Peyer's patch (tissue), 4 donors: ENCODE measurements around the gene LCN9.

ENCODE experiments used
- POLR2A ChIP-seq, 2 donors: fragments of 450-650 bp; IDR thresholded peaks; one replicate each; pipeline ENCODE4 v1.5.1; 2017; ENCODE audit warnings: antibody characterized with exemption in 2 of 2, mild to moderate bottlenecking in 2 of 2, moderate library complexity in 2 of 2
- TF ChIP-seq, protein P1 (sequence below), 6 experiments: fragments of 450-650 bp in 4 of 6; fragments of 200-600 bp in 2 of 6; sonication (generic) in 1 of 6; IDR thresholded peaks; one replicate each; pipeline ENCODE4 v1.5.1; 2017 to 2019; ENCODE audit warnings: antibody characterized with exemption in 6 of 6, mild to moderate bottlenecking in 3 of 6, moderate library complexity in 1 of 6

DNA sequence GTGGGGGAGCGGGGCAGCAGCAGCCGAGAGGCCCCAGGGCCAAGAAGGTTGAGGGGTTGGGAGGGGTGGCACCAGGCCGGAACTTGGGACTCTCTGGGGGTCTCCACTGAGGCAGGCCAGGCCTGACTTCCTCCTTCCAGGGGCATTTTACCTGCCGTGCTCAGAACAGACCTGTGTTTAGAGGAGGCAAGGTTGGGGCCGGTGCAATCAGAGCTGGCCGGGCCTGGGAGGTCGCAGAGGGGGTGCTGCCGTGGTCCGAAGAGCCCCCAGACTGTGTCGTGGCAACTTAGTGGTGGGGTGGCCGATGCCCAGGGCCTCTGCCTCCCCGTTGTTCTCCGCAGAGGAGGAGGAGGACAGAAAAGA, 45.6 kb upstream of the LCN9 start:
- TF ChIP-seq, protein P1, sequence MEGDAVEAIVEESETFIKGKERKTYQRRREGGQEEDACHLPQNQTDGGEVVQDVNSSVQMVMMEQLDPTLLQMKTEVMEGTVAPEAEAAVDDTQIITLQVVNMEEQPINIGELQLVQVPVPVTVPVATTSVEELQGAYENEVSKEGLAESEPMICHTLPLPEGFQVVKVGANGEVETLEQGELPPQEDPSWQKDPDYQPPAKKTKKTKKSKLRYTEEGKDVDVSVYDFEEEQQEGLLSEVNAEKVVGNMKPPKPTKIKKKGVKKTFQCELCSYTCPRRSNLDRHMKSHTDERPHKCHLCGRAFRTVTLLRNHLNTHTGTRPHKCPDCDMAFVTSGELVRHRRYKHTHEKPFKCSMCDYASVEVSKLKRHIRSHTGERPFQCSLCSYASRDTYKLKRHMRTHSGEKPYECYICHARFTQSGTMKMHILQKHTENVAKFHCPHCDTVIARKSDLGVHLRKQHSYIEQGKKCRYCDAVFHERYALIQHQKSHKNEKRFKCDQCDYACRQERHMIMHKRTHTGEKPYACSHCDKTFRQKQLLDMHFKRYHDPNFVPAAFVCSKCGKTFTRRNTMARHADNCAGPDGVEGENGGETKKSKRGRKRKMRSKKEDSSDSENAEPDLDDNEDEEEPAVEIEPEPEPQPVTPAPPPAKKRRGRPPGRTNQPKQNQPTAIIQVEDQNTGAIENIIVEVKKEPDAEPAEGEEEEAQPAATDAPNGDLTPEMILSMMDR (IDR thresholded peaks at IDR 0.05): no peak
- TF ChIP-seq POLR2A (IDR thresholded peaks at IDR 0.05): no peak
